ENCODE results near the gene PREX1. TPM values are rescaled to one million over a fixed set of nuclear protein-coding genes. Genes with fewer than 3 reads are reported as not detected.

Gene PREX1
- total RNA-seq, 1 donor from 2014 or later, result 17.7 TPM

DNA sequence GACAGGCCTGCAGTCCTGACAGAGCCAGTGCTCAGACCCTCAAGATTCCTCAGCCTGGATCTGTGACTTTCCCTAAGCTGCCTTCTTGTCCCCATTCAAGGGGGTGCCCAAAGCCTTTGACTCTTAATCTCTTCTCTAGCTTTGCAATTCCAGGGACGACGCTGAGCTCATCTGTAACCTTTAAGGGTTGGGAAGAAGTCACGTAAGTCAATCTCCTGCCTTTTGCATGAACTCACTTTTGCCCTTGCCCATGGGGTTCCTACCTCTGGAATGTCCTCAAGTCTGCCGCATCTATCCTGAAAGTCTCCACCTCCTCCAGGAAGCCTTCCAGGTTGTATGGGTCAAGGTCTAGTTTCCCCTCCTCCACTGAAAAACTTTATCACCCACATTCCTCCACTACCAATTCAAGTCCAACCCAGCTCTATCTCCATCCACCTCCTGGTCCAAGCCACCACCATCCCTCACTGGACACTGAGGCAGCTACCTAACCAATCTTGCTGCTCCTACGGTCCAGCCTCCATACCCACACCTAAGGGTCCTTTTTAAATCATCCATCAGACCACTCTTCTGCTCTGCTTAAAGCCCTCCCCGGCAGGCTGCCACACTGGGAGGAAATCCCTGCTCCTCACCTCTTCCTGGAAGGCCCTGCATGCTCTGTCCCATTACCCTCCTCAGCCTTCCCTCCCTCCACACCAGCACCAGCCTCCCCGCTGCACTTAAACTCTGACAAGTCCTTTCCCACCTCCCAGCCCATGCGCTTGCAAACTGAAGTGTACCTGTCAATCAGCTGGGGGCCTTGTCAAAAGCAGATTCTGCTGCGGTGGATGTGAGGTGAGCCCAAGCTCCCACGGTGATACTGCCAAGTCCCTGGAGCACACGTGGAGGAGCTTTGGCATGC lies 29.7 kb downstream of the PREX1 start:
- Histone ChIP-seq H3K27me3 (no peaks in the 10 kb centered on the region), H3K9me3 (no peaks in the 10 kb centered on the region), H3K4me3 (no peak overlapping the region), H3K4me1 (no peaks in the 10 kb centered on the region), H3K27ac (no peak overlapping the region), H3K36me3 (no peaks in the 10 kb centered on the region)
- DNase-seq (ENCODE audit: extremely low spot score in 2 of 2), result no peak
- TF ChIP-seq POLR2A (IDR thresholded peaks at IDR 0.05) (no peak), POLR2AphosphoS5 (IDR thresholded peaks at IDR 0.05; ENCODE audit: insufficient read depth in 1 of 2, low read depth in 1 of 2) (no peak)
- TF ChIP-seq, protein P1, sequence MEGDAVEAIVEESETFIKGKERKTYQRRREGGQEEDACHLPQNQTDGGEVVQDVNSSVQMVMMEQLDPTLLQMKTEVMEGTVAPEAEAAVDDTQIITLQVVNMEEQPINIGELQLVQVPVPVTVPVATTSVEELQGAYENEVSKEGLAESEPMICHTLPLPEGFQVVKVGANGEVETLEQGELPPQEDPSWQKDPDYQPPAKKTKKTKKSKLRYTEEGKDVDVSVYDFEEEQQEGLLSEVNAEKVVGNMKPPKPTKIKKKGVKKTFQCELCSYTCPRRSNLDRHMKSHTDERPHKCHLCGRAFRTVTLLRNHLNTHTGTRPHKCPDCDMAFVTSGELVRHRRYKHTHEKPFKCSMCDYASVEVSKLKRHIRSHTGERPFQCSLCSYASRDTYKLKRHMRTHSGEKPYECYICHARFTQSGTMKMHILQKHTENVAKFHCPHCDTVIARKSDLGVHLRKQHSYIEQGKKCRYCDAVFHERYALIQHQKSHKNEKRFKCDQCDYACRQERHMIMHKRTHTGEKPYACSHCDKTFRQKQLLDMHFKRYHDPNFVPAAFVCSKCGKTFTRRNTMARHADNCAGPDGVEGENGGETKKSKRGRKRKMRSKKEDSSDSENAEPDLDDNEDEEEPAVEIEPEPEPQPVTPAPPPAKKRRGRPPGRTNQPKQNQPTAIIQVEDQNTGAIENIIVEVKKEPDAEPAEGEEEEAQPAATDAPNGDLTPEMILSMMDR (IDR thresholded peaks at IDR 0.05), result no peak
- intact Hi-C loops (cut with DNase I), result no loop called here

DNA sequence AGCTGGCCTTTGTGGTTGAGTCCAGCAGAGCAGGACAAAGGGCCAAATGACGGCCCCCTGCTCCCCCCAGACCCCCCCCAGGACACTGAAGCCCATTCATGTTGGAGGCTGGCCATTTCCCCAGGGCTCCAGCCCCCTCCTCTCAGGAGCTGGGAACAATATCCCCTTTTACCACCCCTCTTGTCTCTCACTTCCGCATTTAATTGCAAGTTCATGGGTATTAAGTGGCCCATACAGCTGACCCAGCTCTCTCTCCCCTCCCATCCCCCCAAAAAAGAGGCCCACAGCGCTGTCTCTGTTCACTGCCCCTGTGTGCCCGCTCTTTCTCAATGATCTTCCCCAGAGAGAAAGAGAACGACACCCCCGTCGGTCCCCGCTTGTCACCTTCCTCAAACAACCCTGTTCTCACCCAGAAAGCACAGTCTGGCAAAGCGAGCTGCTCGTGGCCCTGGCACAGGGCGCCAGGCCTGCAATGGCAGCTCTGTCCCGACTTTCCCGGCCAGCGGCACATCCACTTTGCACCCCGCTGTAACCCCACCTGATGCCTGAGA lies 30.4 kb downstream of the PREX1 start:
- no peak for TF ChIP-seq POLR2A (IDR thresholded peaks at IDR 0.05)
- TF ChIP-seq POLR2AphosphoS5 (IDR thresholded peaks at IDR 0.05; ENCODE audit: insufficient read depth in 1 of 2, low read depth in 1 of 2), result no peak
- TF ChIP-seq, protein P1 (IDR thresholded peaks at IDR 0.05), result no peak
- intact Hi-C loops (cut with DNase I), result no loop called here
- Histone ChIP-seq H3K4me1 (no peaks in the 10 kb centered on the region), H3K27ac (no peak overlapping the region), H3K27me3 (no peaks in the 10 kb centered on the region), H3K9me3 (no peaks in the 10 kb centered on the region), H3K36me3 (no peaks in the 10 kb centered on the region), H3K4me3 (no peak overlapping the region)
- DNase-seq (ENCODE audit: extremely low spot score in 2 of 2), result no peak

DNA sequence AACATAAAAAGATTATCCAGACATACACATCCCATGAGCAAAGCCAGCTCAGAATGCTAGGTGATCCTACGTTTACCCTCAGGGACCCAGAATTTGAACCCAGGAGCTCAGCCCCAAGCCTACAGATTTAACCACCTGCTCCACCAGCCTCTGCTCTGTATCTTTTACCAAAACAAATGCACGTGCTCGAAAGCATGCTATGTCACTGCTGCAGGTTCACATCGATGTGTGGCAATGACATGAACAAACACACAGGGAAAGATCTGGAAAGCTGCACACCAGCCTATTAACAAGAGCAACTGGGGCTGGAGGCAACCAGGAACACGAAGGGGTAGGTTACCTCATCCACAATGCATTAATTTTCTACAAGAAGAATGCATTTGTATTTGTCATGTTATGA lies 32.1 kb downstream of the PREX1 start:
- no peaks in the 10 kb centered on the region for H3K9me3 ChIP-seq
- intact Hi-C loops (cut with DNase I), result no loop called here
- no peak overlapping the region for H3K27ac ChIP-seq
- peaks cover 15% of the 10 kb centered on the region for H3K4me1 ChIP-seq
- no peaks in the 10 kb centered on the region for H3K27me3 ChIP-seq
- DNase-seq (ENCODE audit: extremely low spot score in 2 of 2), result no peak
- no peak overlapping the region for H3K4me3 ChIP-seq
- TF ChIP-seq POLR2A (IDR thresholded peaks at IDR 0.05), result no peak
- TF ChIP-seq, protein P1 (IDR thresholded peaks at IDR 0.05), result no peak
- no peak for TF ChIP-seq POLR2AphosphoS5 (IDR thresholded peaks at IDR 0.05; ENCODE audit: insufficient read depth in 1 of 2, low read depth in 1 of 2)
- no peaks in the 10 kb centered on the region for H3K36me3 ChIP-seq

DNA sequence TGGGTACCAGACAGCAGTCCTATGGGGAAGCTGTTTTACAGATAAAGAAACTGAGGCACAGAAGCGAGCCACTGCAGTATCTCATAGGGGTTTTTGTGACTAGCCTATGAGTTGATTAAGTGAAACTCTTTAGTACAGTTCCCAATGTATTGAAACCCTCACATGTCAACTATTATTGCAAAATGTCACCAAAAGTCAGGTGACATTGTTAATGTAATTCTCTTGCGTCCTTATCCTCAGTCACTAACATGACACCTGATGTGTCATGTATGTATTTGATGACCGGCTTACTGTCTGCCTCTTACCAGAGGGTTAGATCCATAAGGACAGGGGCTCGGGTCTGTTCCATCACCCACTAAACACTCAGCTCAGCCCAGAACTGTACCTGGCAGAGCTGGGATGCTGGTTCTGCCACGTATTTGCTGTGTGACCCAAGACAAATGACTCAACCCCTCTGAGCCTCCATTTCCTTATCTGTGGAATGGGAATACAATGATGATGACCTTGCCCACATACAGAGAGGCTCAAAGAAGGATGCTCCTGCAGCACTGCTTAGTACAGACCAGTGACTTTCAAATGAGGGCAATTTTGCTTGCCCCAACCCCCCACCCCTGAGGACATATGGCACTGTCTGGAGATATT lies 32.9 kb downstream of the PREX1 start:
- Histone ChIP-seq H3K9me3 (no peaks in the 10 kb centered on the region), H3K27ac (no peak overlapping the region), H3K36me3 (no peaks in the 10 kb centered on the region), H3K4me3 (no peak overlapping the region), H3K27me3 (no peaks in the 10 kb centered on the region), H3K4me1 (peaks cover 17% of the 10 kb centered on the region)
- DNase-seq (ENCODE audit: extremely low spot score in 2 of 2), result no peak
- intact Hi-C loops (cut with DNase I), result loop anchor here (5.0 kb wide), 1 partner anchor 1552 kb away; no protein-coding TSS in a partner anchor
- TF ChIP-seq POLR2A (IDR thresholded peaks at IDR 0.05) (no peak), POLR2AphosphoS5 (IDR thresholded peaks at IDR 0.05; ENCODE audit: insufficient read depth in 1 of 2, low read depth in 1 of 2) (no peak)
- TF ChIP-seq, protein P1 (IDR thresholded peaks at IDR 0.05), result no peak

Data from vagina (tissue), 2 donors.